HCT116 (cell line): Measurements from ENCODE around the gene CACNA2D3. TPM values are rescaled to one million over a fixed set of nuclear protein-coding genes. Genes with fewer than 3 reads are reported as not detected.

Experiments used
- ATAC-seq: fragments of 200-7000 bp; cut with Tn5 transposase; 2 replicates; pipeline ENCODE4 v1.9.1; 2020; ENCODE audit warnings: mild to moderate bottlenecking, moderate library complexity
- BruUV-seq: library from RNA; stranded (reverse); fragments of 400-500 nt; replicated peaks from 2 replicates; lab custom pipeline; 2021; lab: Mats Ljungman, UMichigan
- CTCF ChIA-PET: fragments of 300-600 bp; sonication (Branson Sonifier 250); formaldehyde crosslinking; loops from one replicate; lab custom pipeline; 2021; ENCODE audit warnings: antibody characterized with exemption; lab: Charles Lee
- POLR2A ChIA-PET: fragments of 300-600, 350-600 bp; sonication (Branson Sonifier 250); formaldehyde crosslinking; loops from one replicate; lab custom pipeline; 2021; ENCODE audit warnings: antibody characterized with exemption; lab: Charles Lee
- RAD21 ChIA-PET, 2 experiments: fragments of 300-600 bp; sonication (Branson Sonifier 250); formaldehyde crosslinking; loops; one replicate each; lab custom pipeline; 2023; ENCODE audit warnings: low total read pairs in 2 of 2; ENCODE audit not compliant: uncharacterized antibody in 2 of 2, unreplicated experiment in 2 of 2, low non-redundant PET in 1 of 2; lab: Charles Lee
- DNase-seq: peaks from one replicate; pipeline ENCODE4 v3.0.0-alpha.2; 2010; ENCODE audit warnings: low read depth, low spot score
- H2AFZ ChIP-seq: fragments of 200-600 bp; shearing (Covaris generic), sonication (generic); 2 replicates; pipeline ENCODE4 v1.6.1; 2017; ENCODE audit warnings: low read depth, mixed run types, mixed read lengths, antibody characterized with exemption, low read length; ENCODE audit not compliant: poor library complexity, severe bottlenecking
- H3K27ac ChIP-seq: 2 replicates; pipeline ENCODE4 v1.5.1; 2012; ENCODE audit warnings: low read depth, low read length
- H3K27me3 ChIP-seq: fragments of 200-600 bp; sonication (generic); 2 replicates; pipeline ENCODE4 v1.6.1; 2016; ENCODE audit warnings: mixed run types, low read length, mixed read lengths; ENCODE audit not compliant: insufficient read depth
- H3K36me3 ChIP-seq, 2 experiments: fragments of 200-500 bp in 1 of 2; fragments of 200-600 bp in 1 of 2; sonication (Bioruptor generic) in 1 of 2; sonication (generic) in 1 of 2; 2 replicates each; pipeline versions ENCODE4 v1.5.1 to v1.6.1; 2014 to 2016; ENCODE audit warnings: low read length in 2 of 2, inconsistent platforms in 1 of 2, mixed read lengths in 1 of 2, mixed run types in 1 of 2; ENCODE audit not compliant: insufficient read depth in 2 of 2, control insufficient read depth in 1 of 2
- H3K4me1 ChIP-seq, 2 experiments: fragments of 200-600 bp in 1 of 2; sonication (generic) in 1 of 2; 2 replicates each; pipeline versions ENCODE4 v1.5.1 to v1.6.1; 2012 to 2017; ENCODE audit warnings: low read length in 2 of 2, inconsistent platforms in 1 of 2, mild to moderate bottlenecking in 1 of 2, mixed read lengths in 1 of 2, mixed run types in 1 of 2, moderate library complexity in 1 of 2; ENCODE audit not compliant: insufficient read depth in 2 of 2, control insufficient read depth in 1 of 2
- H3K4me2 ChIP-seq: fragments of 200-600 bp; sonication (generic); 2 replicates; pipeline ENCODE4 v1.6.1; 2017; ENCODE audit warnings: mixed run types, low read length, mixed read lengths
- H3K4me3 ChIP-seq, 2 experiments: fragments of 200-600 bp in 1 of 2; sonication (generic) in 1 of 2; replicated peaks in 1 of 2; 2 replicates each; pipeline ENCODE4 v1.5.1; 2011 to 2016; ENCODE audit warnings: low read length in 2 of 2, control low read depth in 1 of 2, low read depth in 1 of 2, mild to moderate bottlenecking in 1 of 2, mixed read lengths in 1 of 2, mixed run types in 1 of 2
- H3K79me2 ChIP-seq: fragments of 200-600 bp; sonication (generic); 2 replicates; pipeline ENCODE4 v1.6.1; 2017; ENCODE audit warnings: mild to moderate bottlenecking, mixed run types, low read length, moderate library complexity, mixed read lengths; ENCODE audit not compliant: insufficient read depth
- H3K9ac ChIP-seq: fragments of 200-600 bp; sonication (generic); 2 replicates; pipeline ENCODE4 v1.6.1; 2016; ENCODE audit warnings: low read length, mixed read lengths
- H3K9me2 ChIP-seq: fragments of 200-600 bp; sonication (generic), shearing (Covaris generic); 2 replicates; pipeline ENCODE4 v1.6.1; 2017; ENCODE audit warnings: mixed run types, mild to moderate bottlenecking, moderate library complexity; ENCODE audit not compliant: insufficient read depth
- H3K9me3 ChIP-seq, 2 experiments: fragments of 200-500 bp in 1 of 2; fragments of 200-600 bp in 1 of 2; sonication (Bioruptor generic) in 1 of 2; sonication (generic) in 1 of 2; 2 replicates each; pipeline ENCODE4 v1.6.1; 2014 to 2017; ENCODE audit warnings: low read length in 2 of 2, mixed read lengths in 2 of 2, inconsistent platforms in 1 of 2, low read depth in 1 of 2, mild to moderate bottlenecking in 1 of 2, mixed run types in 1 of 2, moderate library complexity in 1 of 2; ENCODE audit not compliant: control insufficient read depth in 1 of 2, insufficient read depth in 1 of 2
- H4K20me1 ChIP-seq: fragments of 200-600 bp; sonication (generic), shearing (Covaris generic); 2 replicates; pipeline ENCODE4 v1.6.1; 2017; ENCODE audit warnings: mixed run types, mild to moderate bottlenecking, moderate library complexity; ENCODE audit not compliant: insufficient read depth
- CBX3 ChIP-seq: IDR thresholded peaks from 2 replicates; pipeline ENCODE4 v1.6.1; 2012; ENCODE audit warnings: low read depth
- ELF1 ChIP-seq: IDR thresholded peaks from 2 replicates; pipeline ENCODE4 v1.6.1; 2012; ENCODE audit warnings: low read depth, borderline replicate concordance
- EZH2 ChIP-seq: fragments of 200-600 bp; sonication (generic); IDR thresholded peaks from 2 replicates; pipeline ENCODE4 v1.6.1; 2017; ENCODE audit warnings: antibody characterized with exemption, mixed run types
- EZH2phosphoT487 ChIP-seq: fragments of 200-600 bp; IDR thresholded peaks from 2 replicates; pipeline ENCODE4 v1.6.1; 2018; ENCODE audit warnings: antibody characterized with exemption, borderline replicate concordance
- FOSL1 ChIP-seq: IDR thresholded peaks from 2 replicates; pipeline ENCODE4 v1.6.1; 2012; ENCODE audit warnings: low read depth
- POLR2A ChIP-seq: IDR thresholded peaks from 2 replicates; pipeline ENCODE4 v1.7.0; 2011; ENCODE audit warnings: borderline replicate concordance; ENCODE audit not compliant: insufficient read depth, insufficient read length; ENCODE audit errors: extremely low read depth
- POLR2AphosphoS5 ChIP-seq: IDR thresholded peaks from 2 replicates; pipeline ENCODE4 v1.6.1; 2011; ENCODE audit warnings: mild to moderate bottlenecking, low read depth, low read length, moderate library complexity
- REST ChIP-seq: IDR thresholded peaks from 2 replicates; pipeline ENCODE4 v1.6.1; 2012; ENCODE audit warnings: low read depth
- SIN3A ChIP-seq: IDR thresholded peaks from 2 replicates; pipeline ENCODE4 v1.6.1; 2012; ENCODE audit warnings: low read depth
- TCF7L2 ChIP-seq: IDR thresholded peaks from 2 replicates; pipeline ENCODE4 v1.7.0; 2011; ENCODE audit warnings: borderline replicate concordance, inconsistent platforms; ENCODE audit not compliant: insufficient read depth, insufficient read length; ENCODE audit errors: extremely low read depth
- ZBTB33 ChIP-seq: IDR thresholded peaks from 2 replicates; pipeline ENCODE4 v1.6.1; 2011; ENCODE audit warnings: mild to moderate bottlenecking, low read length, moderate library complexity; ENCODE audit not compliant: insufficient replicate concordance; ENCODE audit errors: extremely low read depth
- ZNF274 ChIP-seq: fragments of 200-500 bp; sonication (Bioruptor generic); IDR thresholded peaks from 2 replicates; pipeline ENCODE4 v1.6.1; 2014; ENCODE audit warnings: mild to moderate bottlenecking, low read depth, low read length, inconsistent platforms
- intact Hi-C: fragments of 100-400 bp; cut with micrococcal nuclease; formaldehyde crosslinking; loops from 2 replicates; pipeline ENCODE4 v1.10.0; 2022
- total RNA-seq: library from RNA; stranded (reverse); gene quantifications from one replicate; pipeline ENCODE4 v1.2.1, GENCODE V29; 2021; ENCODE audit not compliant: unreplicated experiment

Gene CACNA2D3
- total RNA-seq, 1 experiment from 2014 or later = 0.20 TPM

- ATAC-seq (no peak), DNase-seq (no peak)
- TF ChIP-seq EZH2 (no peak), POLR2AphosphoS5 (no peak), ZNF274 (no peak)
- POLR2A ChIA-PET = no interaction called here
- Histone ChIP-seq H3K9me3 (no peaks in the 10 kb centered on the region), H3K79me2 (no peaks in the 10 kb centered on the region), H3K4me3 (no peak overlapping the region), H3K27me3 (peaks cover 27% of the 10 kb centered on the region), H3K9me2 (no peaks in the 10 kb centered on the region), H3K9ac (no peak overlapping the region), H2AFZ (no peak overlapping the region), H3K36me3 (no peaks in the 10 kb centered on the region), H4K20me1 (no peaks in the 10 kb centered on the region; the same call in 1 of the 2 replicates), H3K4me1 (no peaks in the 10 kb centered on the region), H3K27ac (no peak overlapping the region), H3K4me2 (no peak overlapping the region)
- no TSS peak for BruUV-seq
- RAD21 ChIA-PET = no interaction called here
- intact Hi-C loops = no loop called here
- CTCF ChIA-PET = no interaction called here
Observed at GRCh38 chr3:54159917-54160316, 37.6 kb downstream of the CACNA2D3 start.

- CTCF ChIA-PET = no interaction called here
Observed at GRCh38 chr3:54163441-54163840, 41.1 kb downstream of the CACNA2D3 start.

More at GRCh38 chr3:54163441-54163840, 41.1 kb downstream of the CACNA2D3 start:
- TF ChIP-seq POLR2A (no peak), TCF7L2 (no peak), REST (no peak), SIN3A (no peak), FOSL1 (no peak), ELF1 (no peak), CBX3 (no peak), EZH2phosphoT487 (no peak), ZBTB33 (no peak)
- no peaks in the 10 kb centered on the region for H3K9me2 ChIP-seq
- BruUV-seq = no TSS peak
- no peak overlapping the region for H3K9ac ChIP-seq
- H4K20me1 ChIP-seq = no peaks in the 10 kb centered on the region; the same call in 1 of the 2 replicates
- no peak overlapping the region for H3K4me2 ChIP-seq
- peaks cover 20% of the 10 kb centered on the region; the same call in 1 of the 2 replicates for H3K27me3 ChIP-seq
- no peaks in the 10 kb centered on the region for H3K4me1 ChIP-seq
- RAD21 ChIA-PET = no interaction called here
- H3K79me2 ChIP-seq = no peaks in the 10 kb centered on the region
- ATAC-seq = no peak
- no peak overlapping the region for H3K4me3 ChIP-seq
- no peaks in the 10 kb centered on the region for H3K9me3 ChIP-seq
- H2AFZ ChIP-seq = no peak overlapping the region
- intact Hi-C loops = no loop called here
- no peak for DNase-seq
- no peaks in the 10 kb centered on the region for H3K36me3 ChIP-seq
- POLR2A ChIA-PET = no interaction called here
- H3K27ac ChIP-seq = no peak overlapping the region
